Measurements from ENCODE around the gene NBEAL2.

NBEAL2 gene

GRCh38 chr3:46935168-46935858 lies 44.2 kb upstream of the NBEAL2 start:
- Histone ChIP-seq H3K36me3 (ENCODE audit: control insufficient read depth, insufficient read depth, low read length) (no peaks in the 10 kb centered on the region), H3K27me3 (ENCODE audit: control insufficient read depth, insufficient read depth, low read length, poor library complexity, severe bottlenecking) (no peaks in the 10 kb centered on the region), H3K9me3 (ENCODE audit: control insufficient read depth, low read length) (no peaks in the 10 kb centered on the region), H3K4me3 (ENCODE audit: insufficient read depth, low read depth, low read length) (no peak overlapping the region), H3K4me1 (ENCODE audit: control insufficient read depth, insufficient read depth, low read length) (peaks cover 18% of the 10 kb centered on the region), H3K27ac (ENCODE audit: insufficient read depth, low read depth, low read length, poor library complexity, severe bottlenecking) (no peak overlapping the region)
- 78 to 86% methylated on average over 7 of the region's 7 CpGs for WGBS, 2 experiments

GRCh38 chr3:46935989-46936558 lies 43.4 kb upstream of the NBEAL2 start:
- no peaks in the 10 kb centered on the region for H3K27me3 ChIP-seq (ENCODE audit: control insufficient read depth, insufficient read depth, low read length, poor library complexity, severe bottlenecking)
- WGBS, 2 experiments, result 93% methylated on average over 7 of the region's 7 CpGs
- no peaks in the 10 kb centered on the region for H3K9me3 ChIP-seq (ENCODE audit: control insufficient read depth, low read length)
- peaks cover 15% of the 10 kb centered on the region for H3K4me1 ChIP-seq (ENCODE audit: control insufficient read depth, insufficient read depth, low read length)
- H3K4me3 ChIP-seq (ENCODE audit: insufficient read depth, low read depth, low read length), result no peak overlapping the region
- no peaks in the 10 kb centered on the region for H3K36me3 ChIP-seq (ENCODE audit: control insufficient read depth, insufficient read depth, low read length)
- H3K27ac ChIP-seq (ENCODE audit: insufficient read depth, low read depth, low read length, poor library complexity, severe bottlenecking), result no peak overlapping the region

DNA sequence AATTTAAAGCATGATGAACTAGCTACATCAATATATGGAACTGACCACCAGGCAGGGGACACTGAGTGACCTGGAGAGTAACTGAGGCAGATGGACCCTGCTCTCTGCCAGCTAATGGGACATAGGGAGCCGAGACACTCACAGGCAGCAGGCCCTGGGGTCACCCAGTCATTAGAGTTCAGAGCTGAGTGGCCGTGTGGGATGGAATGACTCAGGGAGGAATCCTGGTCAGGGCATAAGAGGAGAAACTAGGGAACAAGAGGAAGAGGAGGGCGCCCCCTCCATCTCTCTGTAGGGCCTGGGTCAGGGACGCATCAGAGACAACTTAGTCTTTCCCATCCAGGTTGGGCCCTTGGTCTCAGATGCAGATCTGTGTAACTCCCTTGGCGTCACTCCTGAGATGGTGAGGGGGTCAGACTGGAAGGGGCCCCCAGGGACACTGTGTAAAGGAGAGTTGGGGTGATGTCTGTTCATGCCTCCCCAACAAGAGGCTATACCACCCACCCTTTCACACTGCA lies 42.7 kb upstream of the NBEAL2 start:
- Histone ChIP-seq H3K4me3 (ENCODE audit: insufficient read depth, low read depth, low read length) (no peak overlapping the region), H3K9me3 (ENCODE audit: control insufficient read depth, low read length) (no peaks in the 10 kb centered on the region), H3K27ac (ENCODE audit: insufficient read depth, low read depth, low read length, poor library complexity, severe bottlenecking) (no peak overlapping the region), H3K27me3 (ENCODE audit: control insufficient read depth, insufficient read depth, low read length, poor library complexity, severe bottlenecking) (no peaks in the 10 kb centered on the region), H3K36me3 (ENCODE audit: control insufficient read depth, insufficient read depth, low read length) (no peaks in the 10 kb centered on the region), H3K4me1 (ENCODE audit: control insufficient read depth, insufficient read depth, low read length) (peaks cover 9% of the 10 kb centered on the region)
- 92 to 94% methylated on average over 5 of the region's 5 CpGs for WGBS, 2 experiments

GRCh38 chr3:46938118-46938517 lies 41.3 kb upstream of the NBEAL2 start:
- H3K36me3 ChIP-seq (ENCODE audit: control insufficient read depth, insufficient read depth, low read length), result no peaks in the 10 kb centered on the region
- no peak overlapping the region for H3K4me3 ChIP-seq (ENCODE audit: insufficient read depth, low read depth, low read length)
- WGBS, 2 experiments, result 94 to 99% methylated on average over 2 of the region's 2 CpGs
- no peaks in the 10 kb centered on the region for H3K9me3 ChIP-seq (ENCODE audit: control insufficient read depth, low read length)
- no peak overlapping the region for H3K27ac ChIP-seq (ENCODE audit: insufficient read depth, low read depth, low read length, poor library complexity, severe bottlenecking)
- peaks cover 9% of the 10 kb centered on the region for H3K4me1 ChIP-seq (ENCODE audit: control insufficient read depth, insufficient read depth, low read length)
- H3K27me3 ChIP-seq (ENCODE audit: control insufficient read depth, insufficient read depth, low read length, poor library complexity, severe bottlenecking), result no peaks in the 10 kb centered on the region

DNA sequence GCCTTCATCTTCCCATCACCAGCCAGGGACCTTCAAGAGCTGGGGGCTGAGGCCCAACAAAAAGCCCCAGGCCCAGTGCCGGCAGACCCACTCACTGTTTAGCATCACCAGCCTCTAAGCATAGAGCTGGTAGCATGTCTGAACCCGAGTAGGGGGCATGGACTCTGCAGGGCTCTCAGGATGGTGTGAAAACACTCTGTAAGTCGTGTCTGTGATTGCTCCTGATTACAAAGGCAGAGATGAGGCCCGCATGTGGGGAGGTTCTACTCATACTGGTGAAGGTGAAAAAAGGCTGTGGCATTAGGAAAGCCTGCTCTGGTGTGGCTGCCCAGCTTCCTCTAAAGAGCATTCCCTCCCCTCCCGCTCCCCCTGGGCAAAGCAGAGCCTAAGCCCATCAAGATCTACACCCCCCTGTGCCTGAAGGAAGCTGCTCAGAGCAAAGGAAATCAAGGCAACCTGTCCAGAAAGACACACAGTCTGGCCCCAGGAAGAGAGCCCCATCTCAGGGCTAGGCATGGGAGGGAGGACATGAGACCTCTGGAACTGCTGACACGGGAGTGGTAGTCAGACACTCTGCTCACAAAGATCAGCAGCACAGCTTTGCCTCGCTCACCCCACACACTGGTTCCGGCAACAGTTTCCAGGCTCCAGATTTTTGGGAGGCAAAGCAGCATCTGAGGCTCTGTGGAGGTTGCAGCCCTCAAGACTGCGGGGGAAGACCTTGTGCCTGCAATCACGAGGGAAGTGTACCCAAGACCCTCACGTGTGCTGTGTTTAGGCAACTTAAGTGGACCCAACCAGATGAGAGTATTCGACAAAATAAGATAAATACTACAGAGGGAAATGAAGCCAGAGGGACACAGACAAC lies 39.7 kb upstream of the NBEAL2 start:
- Histone ChIP-seq H3K36me3 (ENCODE audit: control insufficient read depth, insufficient read depth, low read length) (no peaks in the 10 kb centered on the region), H3K27ac (ENCODE audit: insufficient read depth, low read depth, low read length, poor library complexity, severe bottlenecking) (no peak overlapping the region), H3K4me1 (ENCODE audit: control insufficient read depth, insufficient read depth, low read length) (peaks cover 9% of the 10 kb centered on the region), H3K4me3 (ENCODE audit: insufficient read depth, low read depth, low read length) (no peak overlapping the region), H3K9me3 (ENCODE audit: control insufficient read depth, low read length) (no peaks in the 10 kb centered on the region), H3K27me3 (ENCODE audit: control insufficient read depth, insufficient read depth, low read length, poor library complexity, severe bottlenecking) (no peaks in the 10 kb centered on the region)
- 93 to 94% methylated on average over 12 of the region's 12 CpGs for WGBS, 2 experiments

DNA sequence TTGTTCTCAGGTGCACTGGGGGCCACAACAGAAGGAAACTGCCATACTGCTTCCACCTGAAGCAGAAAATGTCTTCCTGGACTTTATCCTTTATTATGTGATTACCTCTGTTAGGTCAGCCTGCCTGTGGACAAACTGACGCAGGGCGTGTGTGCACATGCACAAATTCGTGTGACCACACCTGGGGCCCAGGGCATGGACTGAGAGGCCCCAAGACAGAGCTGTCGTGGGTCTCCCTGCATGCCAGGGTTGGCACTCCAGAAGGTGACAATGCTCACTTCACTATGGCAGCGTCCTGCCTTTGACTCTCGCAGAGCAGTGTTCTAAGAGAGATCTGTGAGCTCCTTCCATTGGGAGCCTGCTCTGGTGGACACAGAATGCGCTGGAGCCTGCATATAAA lies 37.4 kb upstream of the NBEAL2 start:
- Histone ChIP-seq H3K27ac (ENCODE audit: insufficient read depth, low read depth, low read length, poor library complexity, severe bottlenecking) (no peak overlapping the region), H3K27me3 (ENCODE audit: control insufficient read depth, insufficient read depth, low read length, poor library complexity, severe bottlenecking) (no peaks in the 10 kb centered on the region), H3K36me3 (ENCODE audit: control insufficient read depth, insufficient read depth, low read length) (no peaks in the 10 kb centered on the region), H3K4me1 (ENCODE audit: control insufficient read depth, insufficient read depth, low read length) (no peaks in the 10 kb centered on the region), H3K9me3 (ENCODE audit: control insufficient read depth, low read length) (no peaks in the 10 kb centered on the region), H3K4me3 (ENCODE audit: insufficient read depth, low read depth, low read length) (no peak overlapping the region)
- WGBS, 2 experiments, result 96% methylated on average over 7 of the region's 7 CpGs

- Histone ChIP-seq H3K36me3 (ENCODE audit: control insufficient read depth, insufficient read depth, low read length) (no peaks in the 10 kb centered on the region), H3K9me3 (ENCODE audit: control insufficient read depth, low read length) (no peaks in the 10 kb centered on the region), H3K4me3 (ENCODE audit: insufficient read depth, low read depth, low read length) (no peak overlapping the region), H3K27me3 (ENCODE audit: control insufficient read depth, insufficient read depth, low read length, poor library complexity, severe bottlenecking) (no peaks in the 10 kb centered on the region), H3K4me1 (ENCODE audit: control insufficient read depth, insufficient read depth, low read length) (no peaks in the 10 kb centered on the region), H3K27ac (ENCODE audit: insufficient read depth, low read depth, low read length, poor library complexity, severe bottlenecking) (no peak overlapping the region)
- 93% methylated on average over 12 of the region's 12 CpGs for WGBS, 2 experiments
These were observed 36.8 kb upstream of the NBEAL2 start for GRCh38 chr3:46942481-46943236.

DNA sequence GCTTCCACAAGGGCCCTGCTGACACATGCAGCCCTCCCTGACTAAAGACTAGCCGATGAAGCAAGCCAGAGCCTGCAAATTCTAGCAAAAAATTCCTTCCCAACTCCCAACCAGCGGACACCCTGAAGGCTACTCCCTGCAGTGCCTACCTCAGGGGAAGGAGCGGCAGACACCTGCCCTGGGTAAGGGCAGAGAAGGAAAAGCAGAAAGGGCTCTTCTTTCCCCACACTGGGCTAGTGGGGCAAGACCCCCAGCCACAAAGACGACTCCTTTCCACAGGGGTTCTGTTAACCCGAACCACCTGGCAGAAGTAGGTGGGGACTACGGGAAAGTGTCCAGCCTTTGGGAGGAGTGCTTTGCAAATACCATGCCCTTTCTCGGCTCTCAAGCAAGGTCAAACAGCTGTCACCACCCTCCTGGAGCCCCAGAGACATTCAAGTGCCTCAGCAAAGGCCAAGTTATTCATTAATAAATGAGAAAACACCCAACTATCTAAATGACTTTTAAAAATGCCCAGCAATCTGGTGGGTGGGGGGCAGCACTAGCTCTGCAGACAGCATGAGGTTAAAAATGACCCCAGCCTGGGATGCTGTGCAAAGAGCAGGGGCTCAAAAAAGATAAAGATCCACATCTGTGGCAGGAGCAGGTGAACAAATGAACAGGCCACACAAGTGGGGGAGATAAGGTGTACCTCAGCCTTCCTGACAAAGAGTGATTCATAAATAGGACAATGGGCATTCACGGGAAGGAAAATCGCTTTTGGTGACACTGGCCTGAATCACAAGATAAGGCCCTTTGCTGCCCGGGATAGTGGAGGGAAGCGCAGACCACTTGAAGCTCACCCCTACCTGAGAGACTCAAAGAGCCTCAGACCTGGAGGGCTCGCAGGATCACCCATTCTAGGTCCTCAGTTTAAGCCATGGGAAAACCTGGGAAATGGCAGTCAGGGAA lies 36.0 kb upstream of the NBEAL2 start:
- no peaks in the 10 kb centered on the region for H3K36me3 ChIP-seq (ENCODE audit: control insufficient read depth, insufficient read depth, low read length)
- H3K9me3 ChIP-seq (ENCODE audit: control insufficient read depth, low read length), result no peaks in the 10 kb centered on the region
- H3K4me3 ChIP-seq (ENCODE audit: insufficient read depth, low read depth, low read length), result no peak overlapping the region
- 88 to 92% methylated on average over 12 of the region's 12 CpGs for WGBS, 2 experiments
- no peak overlapping the region for H3K27ac ChIP-seq (ENCODE audit: insufficient read depth, low read depth, low read length, poor library complexity, severe bottlenecking)
- no peaks in the 10 kb centered on the region for H3K27me3 ChIP-seq (ENCODE audit: control insufficient read depth, insufficient read depth, low read length, poor library complexity, severe bottlenecking)
- no peaks in the 10 kb centered on the region for H3K4me1 ChIP-seq (ENCODE audit: control insufficient read depth, insufficient read depth, low read length)

DNA sequence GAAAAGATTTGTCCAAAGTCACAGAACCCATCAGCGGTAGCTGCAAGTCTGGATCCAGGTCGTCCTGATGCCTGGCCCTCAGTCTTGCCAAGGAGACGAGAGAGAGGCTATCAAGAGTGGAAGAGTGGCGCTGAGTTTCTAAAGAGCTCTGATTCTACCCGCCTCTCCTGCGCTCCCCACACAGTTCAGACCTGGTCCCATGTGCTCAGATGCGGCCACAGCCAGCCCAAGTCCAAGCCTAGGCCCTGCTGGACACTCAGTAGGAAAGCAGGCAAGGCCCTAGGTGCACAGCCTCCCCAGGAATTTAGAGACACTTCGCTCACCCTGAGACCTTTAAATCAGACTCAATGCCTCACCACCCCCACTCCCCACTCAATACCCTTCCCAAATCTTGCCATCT lies 35.3 kb upstream of the NBEAL2 start:
- 92 to 95% methylated on average over 8 of the region's 8 CpGs for WGBS, 2 experiments
- Histone ChIP-seq H3K27ac (ENCODE audit: insufficient read depth, low read depth, low read length, poor library complexity, severe bottlenecking) (no peak overlapping the region), H3K4me3 (ENCODE audit: insufficient read depth, low read depth, low read length) (no peak overlapping the region), H3K4me1 (ENCODE audit: control insufficient read depth, insufficient read depth, low read length) (peaks cover 3% of the 10 kb centered on the region), H3K27me3 (ENCODE audit: control insufficient read depth, insufficient read depth, low read length, poor library complexity, severe bottlenecking) (no peaks in the 10 kb centered on the region), H3K36me3 (ENCODE audit: control insufficient read depth, insufficient read depth, low read length) (no peaks in the 10 kb centered on the region), H3K9me3 (ENCODE audit: control insufficient read depth, low read length) (no peaks in the 10 kb centered on the region)

Measured in ectodermal cell (in vitro differentiated cells).